ENCODE data around the gene AMDHD2. TPM values are rescaled to one million over a fixed set of nuclear protein-coding genes. Genes with fewer than 3 reads are reported as not detected.
A peak's percentile ranks its signal among the peaks of the same experiment; 100 is the strongest.

Gene AMDHD2
- total RNA-seq, 1 donor, result 31.1 TPM

DNA sequence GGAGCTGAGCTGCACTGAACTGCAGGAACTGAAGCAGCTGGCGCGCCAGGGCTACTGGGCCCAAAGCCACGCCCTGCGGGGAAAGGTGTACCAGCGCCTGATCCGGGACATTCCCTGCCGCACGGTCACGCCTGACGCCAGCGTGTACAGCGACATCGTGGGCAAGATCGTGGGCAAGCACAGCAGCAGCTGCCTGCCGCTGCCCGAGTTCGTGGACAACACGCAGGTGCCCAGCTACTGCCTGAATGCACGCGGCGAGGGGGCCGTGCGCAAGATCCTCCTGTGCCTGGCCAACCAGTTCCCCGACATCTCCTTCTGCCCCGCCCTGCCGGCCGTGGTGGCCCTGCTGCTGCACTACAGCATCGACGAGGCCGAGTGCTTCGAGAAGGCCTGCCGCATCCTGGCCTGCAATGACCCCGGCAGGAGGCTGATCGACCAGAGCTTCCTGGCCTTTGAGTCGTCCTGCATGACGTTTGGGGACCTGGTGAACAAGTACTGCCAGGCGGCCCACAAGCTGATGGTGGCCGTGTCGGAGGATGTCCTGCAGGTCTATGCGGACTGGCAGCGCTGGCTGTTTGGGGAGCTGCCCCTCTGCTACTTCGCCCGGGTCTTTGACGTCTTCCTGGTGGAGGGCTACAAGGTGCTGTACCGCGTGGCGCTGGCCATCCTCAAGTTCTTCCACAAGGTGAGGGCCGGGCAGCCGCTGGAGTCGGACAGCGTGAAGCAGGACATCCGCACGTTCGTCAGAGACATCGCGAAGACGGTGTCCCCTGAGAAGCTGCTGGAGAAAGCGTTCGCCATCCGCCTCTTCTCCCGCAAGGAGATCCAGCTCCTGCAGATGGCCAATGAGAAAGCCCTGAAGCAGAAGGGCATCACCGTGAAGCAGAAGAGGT is 23.7 kb upstream of the AMDHD2 start:
- TF ChIP-seq CTCF (IDR thresholded peaks at IDR 0.05; ENCODE audit: insufficient read depth, low read depth, low read length), result no peak
- no peak for DNase-seq (ENCODE audit: low read depth)
- no peak overlapping the region for H3K4me3 ChIP-seq (ENCODE audit: low read depth, low read length)

DNA sequence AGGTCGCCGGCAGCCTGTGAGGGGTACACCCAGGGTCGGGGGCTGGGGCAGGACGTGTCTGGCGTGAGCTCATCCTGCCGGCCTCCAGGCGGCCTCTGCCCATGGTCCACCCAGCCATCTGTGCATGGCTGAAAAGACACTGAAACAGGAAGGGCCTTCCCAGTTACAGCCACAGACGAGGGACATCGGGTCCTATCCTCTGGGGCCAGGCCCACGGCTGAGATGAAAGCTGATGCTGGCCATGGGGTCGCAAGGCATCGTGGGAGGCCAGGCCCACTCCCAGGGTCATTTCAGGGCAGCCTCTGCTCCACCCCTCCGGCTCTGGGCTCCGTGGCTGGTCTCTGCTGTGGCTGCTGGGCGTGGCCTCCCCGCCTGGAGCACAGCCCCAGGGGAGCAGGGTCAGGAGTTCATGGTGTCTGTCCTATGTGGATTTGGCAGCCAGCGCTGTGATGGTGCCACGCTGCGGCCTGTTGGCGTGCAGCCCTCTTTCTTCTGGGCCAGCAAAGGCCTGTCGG is 23.0 kb upstream of the AMDHD2 start:
- H3K4me3 ChIP-seq (ENCODE audit: low read depth, low read length), result no peak overlapping the region
- DNase-seq (ENCODE audit: low read depth), result peak; percentile 36
- no peak for TF ChIP-seq CTCF (IDR thresholded peaks at IDR 0.05; ENCODE audit: insufficient read depth, low read depth, low read length)

DNA sequence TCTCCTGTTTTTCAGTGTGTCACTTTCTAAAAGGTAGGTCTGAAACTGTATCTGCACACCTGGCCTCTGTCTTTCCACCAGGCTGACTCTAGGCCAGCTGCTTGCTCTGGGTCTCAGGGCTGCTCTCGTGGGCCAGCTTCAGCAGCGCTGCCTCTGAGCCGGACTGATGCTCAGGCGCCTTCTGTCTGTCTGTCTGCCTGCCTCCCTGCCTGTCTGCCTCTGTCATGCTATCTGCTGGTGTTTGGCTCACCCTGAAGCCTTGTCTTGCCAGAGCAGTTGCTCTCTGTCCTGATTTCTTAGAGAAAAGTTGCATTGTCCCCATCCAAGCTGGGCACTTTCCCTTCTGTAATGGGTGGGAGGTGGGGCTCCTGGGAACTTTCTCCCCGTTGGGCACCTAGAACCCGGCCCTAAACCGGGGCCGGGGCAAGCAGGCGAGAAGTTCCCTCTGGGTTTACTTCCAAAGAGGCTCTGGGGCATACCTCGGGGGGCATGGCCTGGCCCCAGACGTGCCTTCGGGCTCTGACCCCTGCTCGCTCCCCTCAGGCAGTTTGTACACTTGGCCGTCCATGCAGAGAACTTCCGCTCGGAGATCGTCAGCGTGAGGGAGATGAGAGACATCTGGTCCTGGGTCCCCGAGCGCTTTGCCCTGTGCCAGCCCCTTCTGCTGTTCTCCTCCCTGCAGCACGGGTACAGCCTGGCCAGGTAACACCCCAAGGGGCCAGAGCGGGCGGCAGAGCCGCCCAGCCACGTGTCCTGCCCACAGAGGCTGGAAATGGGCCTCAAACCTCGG is 22.3 kb upstream of the AMDHD2 start:
- no peak overlapping the region for H3K4me3 ChIP-seq (ENCODE audit: low read depth, low read length)
- no peak for TF ChIP-seq CTCF (IDR thresholded peaks at IDR 0.05; ENCODE audit: insufficient read depth, low read depth, low read length)
- DNase-seq (ENCODE audit: low read depth), result no peak

DNA sequence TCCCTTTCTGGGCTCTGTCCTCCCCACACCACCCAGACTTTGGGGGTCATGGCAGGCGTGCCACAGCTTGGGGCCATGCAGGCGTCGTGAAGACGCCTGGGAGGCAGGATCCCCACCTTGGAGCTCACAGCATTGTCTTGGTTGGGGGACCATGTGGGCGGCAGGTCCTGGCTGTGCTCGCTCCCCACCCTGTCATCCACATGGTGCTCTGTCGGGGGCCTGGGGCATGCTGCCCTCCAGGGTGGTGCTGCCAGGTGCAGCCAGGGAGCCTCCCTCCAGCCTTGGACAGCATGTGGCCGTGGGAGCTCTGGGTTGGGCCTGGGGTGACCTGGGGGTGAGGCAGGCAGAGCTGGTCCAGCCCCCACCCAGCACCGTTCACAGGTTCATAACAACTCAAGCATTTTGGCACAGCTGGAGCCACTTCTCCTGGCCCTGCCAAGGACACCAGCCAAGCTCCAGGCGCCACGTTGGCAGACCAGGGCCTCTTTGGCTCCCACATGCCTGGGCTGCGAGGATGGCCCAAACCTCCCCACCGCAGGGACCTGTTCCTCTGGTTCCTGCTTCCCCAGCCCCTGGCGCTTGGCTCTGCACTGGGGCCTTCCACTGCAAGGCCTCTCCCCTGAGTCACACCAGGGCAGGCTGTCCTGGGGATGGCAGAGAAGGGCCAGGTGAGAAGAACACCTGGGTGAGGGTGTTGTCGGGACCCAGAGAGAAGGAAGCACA is 21.5 kb upstream of the AMDHD2 start:
- no peak for TF ChIP-seq CTCF (IDR thresholded peaks at IDR 0.05; ENCODE audit: insufficient read depth, low read depth, low read length)
- DNase-seq (ENCODE audit: low read depth), result no peak
- no peak overlapping the region for H3K4me3 ChIP-seq (ENCODE audit: low read depth, low read length)

DNA sequence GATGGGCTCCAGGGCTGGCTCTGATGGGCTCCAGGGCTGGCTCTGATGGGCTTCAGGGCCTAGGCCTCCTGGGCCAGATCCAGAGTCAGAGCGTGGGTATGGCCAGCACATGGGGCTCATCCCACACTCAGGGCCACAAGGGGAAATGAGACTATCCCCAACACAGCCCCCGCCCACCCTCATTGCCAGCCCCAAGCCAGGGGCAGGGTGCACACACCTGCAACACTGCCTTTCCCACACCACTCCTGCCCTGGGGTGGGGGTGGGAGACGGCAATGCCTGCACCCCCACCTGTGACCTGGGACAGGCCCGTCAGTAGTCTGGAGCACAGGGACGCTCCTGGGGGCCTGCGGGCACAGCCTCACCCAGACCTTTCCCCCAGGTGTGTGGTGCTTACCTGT is 20.7 kb upstream of the AMDHD2 start:
- no peak overlapping the region for H3K4me3 ChIP-seq (ENCODE audit: low read depth, low read length)
- DNase-seq (ENCODE audit: low read depth), result no peak
- no peak for TF ChIP-seq CTCF (IDR thresholded peaks at IDR 0.05; ENCODE audit: insufficient read depth, low read depth, low read length)

GRCh38 chr16:2499890-2500429 is 20.2 kb upstream of the AMDHD2 start:
- TF ChIP-seq CTCF (IDR thresholded peaks at IDR 0.05; ENCODE audit: insufficient read depth, low read depth, low read length), result no peak
- no peak for DNase-seq (ENCODE audit: low read depth)
- H3K4me3 ChIP-seq (ENCODE audit: low read depth, low read length), result no peak overlapping the region
